ENCODE data around the gene MEIS3.
"Not testable (repeated sequence)": the region's sequence is repeated elsewhere in the genome, so short reads cannot be mapped to it uniquely, and the experiment has no call there.

Gene MEIS3

DNA sequence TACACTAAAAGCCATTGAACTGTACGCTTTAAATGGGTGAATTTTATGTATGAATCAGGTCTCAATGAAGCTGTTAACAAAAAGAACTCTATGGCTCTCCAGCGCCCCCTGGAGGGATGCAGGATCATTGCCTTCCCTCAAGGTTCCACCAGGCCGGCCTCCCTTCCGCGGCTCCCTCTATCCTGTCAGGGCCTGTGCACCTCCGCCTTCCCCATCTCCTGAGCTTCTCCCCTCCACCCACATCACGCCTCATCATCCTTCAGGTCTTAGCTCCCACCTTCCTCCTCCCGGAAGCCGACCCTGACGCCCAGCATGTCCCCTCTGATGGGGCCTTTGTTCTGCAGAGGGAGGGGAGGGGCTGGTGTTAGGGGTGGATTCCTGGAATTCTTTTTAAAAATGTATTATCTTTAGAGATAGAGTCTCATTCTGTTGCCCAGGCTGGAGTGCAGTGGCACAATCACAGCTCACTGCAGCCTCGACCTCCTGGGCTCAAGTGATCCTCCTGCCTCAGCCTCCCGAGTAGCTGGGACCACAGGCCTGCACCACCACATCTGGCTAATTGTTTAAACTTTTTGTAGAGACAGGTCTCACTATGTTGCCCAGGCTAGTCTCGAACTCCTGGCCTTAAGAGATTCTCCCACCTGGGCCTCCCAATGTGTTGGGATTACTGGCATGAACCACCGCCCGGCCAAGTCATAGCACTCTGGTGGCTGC lies 27.7 kb downstream of the MEIS3 start:
- no peak overlapping the region for H2BK5ac ChIP-seq (ENCODE audit: low read depth, low read length, poor library complexity, severe bottlenecking)
- H3K79me1 ChIP-seq (replicated peaks; ENCODE audit: low read length, poor library complexity, severe bottlenecking): no peaks in the 10 kb centered on the region
- no peak overlapping the region for H4K91ac ChIP-seq (ENCODE audit: low read length)
- H4K8ac ChIP-seq (ENCODE audit: low read length): no peak overlapping the region
- 41% methylated on average over 10 of the region's 15 CpGs for WGBS
- H3K9me3 ChIP-seq (ENCODE audit: control insufficient read depth, low read length): no peaks in the 10 kb centered on the region
- no peak overlapping the region for H2AK5ac ChIP-seq (ENCODE audit: low read length, severe bottlenecking)
- no peak overlapping the region for H3K23ac ChIP-seq (ENCODE audit: low read length in 2 of 2)
- H2AFZ ChIP-seq (ENCODE audit: low read depth, low read length): no peak overlapping the region
- H3K4me1 ChIP-seq (ENCODE audit: control insufficient read depth, insufficient read depth, low read depth, low read length): peaks cover 2% of the 10 kb centered on the region
- no peak overlapping the region for H3K4me2 ChIP-seq (ENCODE audit: low read length, poor library complexity, severe bottlenecking)
- no peak overlapping the region for H3K27ac ChIP-seq (ENCODE audit: low read length, poor library complexity, severe bottlenecking)
- no peak overlapping the region for H3K14ac ChIP-seq (ENCODE audit: low read length in 2 of 2)
- no peak overlapping the region for H3K4me3 ChIP-seq (ENCODE audit: insufficient read depth in 1 of 2, low read depth in 1 of 2, low read length in 2 of 2)
- no peak overlapping the region for H2BK12ac ChIP-seq (ENCODE audit: low read length in 2 of 2)
- no peak overlapping the region for H2BK15ac ChIP-seq (ENCODE audit: low read depth, poor library complexity, severe bottlenecking)
- H2BK120ac ChIP-seq (ENCODE audit: low read depth, low read length): no peak overlapping the region
- no peak overlapping the region for H3K18ac ChIP-seq (ENCODE audit: low read depth in 1 of 2, low read length in 2 of 2)
- peaks cover 5 to 10% of the 10 kb centered on the region in 2 experiments for H3K27me3 ChIP-seq (ENCODE audit: control insufficient read depth in 1 of 2, insufficient read depth in 1 of 2, low read length in 2 of 2)
- H3K9ac ChIP-seq (ENCODE audit: low read length): no peak overlapping the region
- no peak overlapping the region for H3K4ac ChIP-seq (ENCODE audit: low read depth in 1 of 2, low read length in 2 of 2)
- DNase-seq: peak; percentile 67
- H3K36me3 ChIP-seq (ENCODE audit: control insufficient read depth in 1 of 2, insufficient read depth in 2 of 2, low read depth in 1 of 2, low read length in 2 of 2): no peaks in the 10 kb centered on the region

DNA sequence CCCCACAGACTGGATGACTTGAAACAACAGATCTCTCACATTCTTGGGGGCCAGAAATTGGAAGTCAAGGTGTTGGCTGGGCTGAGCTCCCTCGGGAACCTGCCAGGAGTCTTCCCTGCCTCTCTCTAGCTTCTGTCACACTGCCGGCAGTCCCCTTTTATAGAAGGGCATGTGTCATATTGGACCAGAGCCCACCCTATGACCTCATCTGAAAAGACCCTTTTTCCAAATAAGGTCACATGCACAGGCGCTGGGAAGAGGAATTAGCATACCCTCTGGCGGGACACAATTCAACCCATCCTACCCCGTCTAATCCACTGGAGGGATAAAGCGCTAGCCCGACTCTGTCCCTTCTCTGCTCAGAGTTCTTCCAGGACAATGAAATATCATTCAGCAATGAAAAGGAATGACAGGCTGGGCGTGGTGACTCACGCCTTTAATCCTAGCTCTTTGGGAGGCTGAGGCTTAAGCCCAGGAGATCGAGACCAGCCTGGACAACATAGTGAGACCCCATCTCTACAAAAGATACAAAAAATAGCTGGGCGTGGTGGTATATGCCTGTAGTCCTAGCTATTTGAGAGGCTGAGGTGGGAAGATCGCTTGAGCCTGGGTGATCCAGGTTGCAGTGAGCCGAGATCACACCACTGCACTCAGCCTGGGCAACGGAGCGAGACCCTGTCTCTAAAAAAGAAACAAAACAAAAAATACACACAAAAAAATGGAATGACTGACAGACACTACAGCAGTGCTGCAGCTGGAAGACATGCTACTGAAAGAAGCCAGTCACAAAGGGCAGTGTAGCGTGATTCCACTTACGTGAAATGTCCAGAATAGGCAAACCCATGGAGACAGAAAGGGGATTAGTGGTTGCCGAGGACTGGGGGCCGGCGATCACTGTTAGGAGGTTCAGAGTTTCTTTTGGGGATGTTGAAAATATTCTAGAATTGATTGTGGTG lies 28.5 kb downstream of the MEIS3 start:
- Histone ChIP-seq H2BK12ac (ENCODE audit: low read length in 2 of 2) (no peak overlapping the region), H3K4me2 (ENCODE audit: low read length, poor library complexity, severe bottlenecking) (no peak overlapping the region), H3K4me3 (ENCODE audit: insufficient read depth in 1 of 2, low read depth in 1 of 2, low read length in 2 of 2) (no peak overlapping the region), H3K36me3 (ENCODE audit: control insufficient read depth in 1 of 2, insufficient read depth in 2 of 2, low read depth in 1 of 2, low read length in 2 of 2) (no peaks in the 10 kb centered on the region), H3K4me1 (ENCODE audit: control insufficient read depth, insufficient read depth, low read depth, low read length) (peaks cover 2% of the 10 kb centered on the region), H2BK5ac (ENCODE audit: low read depth, low read length, poor library complexity, severe bottlenecking) (no peak overlapping the region), H3K4ac (ENCODE audit: low read depth in 1 of 2, low read length in 2 of 2) (no peak overlapping the region), H2AFZ (ENCODE audit: low read depth, low read length) (no peak overlapping the region), H3K79me1 (replicated peaks; ENCODE audit: low read length, poor library complexity, severe bottlenecking) (no peaks in the 10 kb centered on the region), H3K23ac (ENCODE audit: low read length in 2 of 2) (no peak overlapping the region), H2AK5ac (ENCODE audit: low read length, severe bottlenecking) (no peak overlapping the region), H4K91ac (ENCODE audit: low read length) (no peak overlapping the region), H4K8ac (ENCODE audit: low read length) (no peak overlapping the region), H3K14ac (ENCODE audit: low read length in 2 of 2) (no peak overlapping the region), H3K9me3 (ENCODE audit: control insufficient read depth, low read length) (no peaks in the 10 kb centered on the region), H3K27ac (ENCODE audit: low read length, poor library complexity, severe bottlenecking) (no peak overlapping the region), H3K27me3 (ENCODE audit: control insufficient read depth in 1 of 2, insufficient read depth in 1 of 2, low read length in 2 of 2) (peaks cover 5 to 10% of the 10 kb centered on the region in 2 experiments), H2BK120ac (ENCODE audit: low read depth, low read length) (no peak overlapping the region), H2BK15ac (ENCODE audit: low read depth, poor library complexity, severe bottlenecking) (no peak overlapping the region), H3K9ac (ENCODE audit: low read length) (no peak overlapping the region), H3K18ac (ENCODE audit: low read depth in 1 of 2, low read length in 2 of 2) (no peak overlapping the region)
- DNase-seq: no peak
- whole genome bisulfite sequencing: 85% methylated on average over 16 of the region's 20 CpGs

DNA sequence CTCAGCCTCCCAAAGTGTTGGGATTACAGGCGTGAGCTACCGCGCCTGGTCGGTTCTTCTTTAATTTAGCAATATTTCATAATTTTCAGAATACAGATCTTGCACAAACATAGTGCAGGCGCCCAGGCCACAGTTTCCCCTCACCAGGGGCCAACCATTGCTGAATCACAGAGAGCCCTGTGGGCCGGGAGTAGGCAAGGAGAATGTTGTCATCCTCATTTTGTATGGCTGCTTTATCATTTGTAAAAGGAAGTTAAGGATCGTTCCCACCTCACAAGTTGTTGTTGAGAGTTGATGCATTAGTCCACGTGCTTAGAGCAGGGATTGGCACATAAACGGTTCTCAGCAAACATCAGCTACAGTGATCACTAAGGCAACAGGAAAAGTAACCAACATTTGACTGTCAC lies 30.2 kb downstream of the MEIS3 start:
- no peak for DNase-seq
- no peak overlapping the region for H2BK12ac ChIP-seq (ENCODE audit: low read length in 2 of 2)
- H3K4me1 ChIP-seq (ENCODE audit: control insufficient read depth, insufficient read depth, low read depth, low read length): peaks cover 2% of the 10 kb centered on the region
- no peak overlapping the region for H2BK120ac ChIP-seq (ENCODE audit: low read depth, low read length)
- no peak overlapping the region for H3K9ac ChIP-seq (ENCODE audit: low read length)
- no peak overlapping the region for H3K18ac ChIP-seq (ENCODE audit: low read depth in 1 of 2, low read length in 2 of 2)
- no peak overlapping the region for H2BK15ac ChIP-seq (ENCODE audit: low read depth, poor library complexity, severe bottlenecking)
- H3K36me3 ChIP-seq (ENCODE audit: control insufficient read depth in 1 of 2, insufficient read depth in 2 of 2, low read depth in 1 of 2, low read length in 2 of 2): no peaks in the 10 kb centered on the region
- no peak overlapping the region for H3K4me3 ChIP-seq (ENCODE audit: insufficient read depth in 1 of 2, low read depth in 1 of 2, low read length in 2 of 2)
- peaks cover 0 to 6% of the 10 kb centered on the region in 2 experiments for H3K27me3 ChIP-seq (ENCODE audit: control insufficient read depth in 1 of 2, insufficient read depth in 1 of 2, low read length in 2 of 2)
- no peak overlapping the region for H3K27ac ChIP-seq (ENCODE audit: low read length, poor library complexity, severe bottlenecking)
- no peak overlapping the region for H2AFZ ChIP-seq (ENCODE audit: low read depth, low read length)
- no peak overlapping the region for H3K14ac ChIP-seq (ENCODE audit: low read length in 2 of 2)
- H4K91ac ChIP-seq (ENCODE audit: low read length): no peak overlapping the region
- no peak overlapping the region for H3K4me2 ChIP-seq (ENCODE audit: low read length, poor library complexity, severe bottlenecking)
- WGBS: 87% methylated on average over 9 of the region's 9 CpGs
- H4K8ac ChIP-seq (ENCODE audit: low read length): no peak overlapping the region
- H2BK5ac ChIP-seq (ENCODE audit: low read depth, low read length, poor library complexity, severe bottlenecking): no peak overlapping the region
- H3K79me1 ChIP-seq (replicated peaks; ENCODE audit: low read length, poor library complexity, severe bottlenecking): no peaks in the 10 kb centered on the region
- no peak overlapping the region for H3K4ac ChIP-seq (ENCODE audit: low read depth in 1 of 2, low read length in 2 of 2)
- no peak overlapping the region for H3K23ac ChIP-seq (ENCODE audit: low read length in 2 of 2)
- H3K9me3 ChIP-seq (ENCODE audit: control insufficient read depth, low read length): no peaks in the 10 kb centered on the region
- no peak overlapping the region for H2AK5ac ChIP-seq (ENCODE audit: low read length, severe bottlenecking)

GRCh38 chr19:47388721-47389120 lies 30.6 kb downstream of the MEIS3 start:
- WGBS: 94% methylated on average over 4 of the region's 5 CpGs
- H2BK15ac ChIP-seq (ENCODE audit: low read depth, poor library complexity, severe bottlenecking): not testable (repeated sequence)

More at GRCh38 chr19:47388721-47389120, 30.6 kb downstream of the MEIS3 start:
- not testable (repeated sequence) for H2BK12ac ChIP-seq (ENCODE audit: low read length in 2 of 2); H3K4ac ChIP-seq (ENCODE audit: low read depth in 1 of 2, low read length in 2 of 2); H2BK5ac ChIP-seq (ENCODE audit: low read depth, low read length, poor library complexity, severe bottlenecking); H3K18ac ChIP-seq (ENCODE audit: low read depth in 1 of 2, low read length in 2 of 2); H4K8ac ChIP-seq (ENCODE audit: low read length); H3K4me1 ChIP-seq (ENCODE audit: control insufficient read depth, insufficient read depth, low read depth, low read length); H3K4me3 ChIP-seq (ENCODE audit: insufficient read depth in 1 of 2, low read depth in 1 of 2, low read length in 2 of 2); H3K4me2 ChIP-seq (ENCODE audit: low read length, poor library complexity, severe bottlenecking); H3K9ac ChIP-seq (ENCODE audit: low read length); H3K9me3 ChIP-seq (ENCODE audit: control insufficient read depth, low read length); H2AFZ ChIP-seq (ENCODE audit: low read depth, low read length); H3K27ac ChIP-seq (ENCODE audit: low read length, poor library complexity, severe bottlenecking); H3K27me3 ChIP-seq (ENCODE audit: control insufficient read depth in 1 of 2, insufficient read depth in 1 of 2, low read length in 2 of 2); DNase-seq; H4K91ac ChIP-seq (ENCODE audit: low read length); H3K36me3 ChIP-seq (ENCODE audit: control insufficient read depth in 1 of 2, insufficient read depth in 2 of 2, low read depth in 1 of 2, low read length in 2 of 2); H3K14ac ChIP-seq (ENCODE audit: low read length in 2 of 2); H3K23ac ChIP-seq (ENCODE audit: low read length in 2 of 2); H2BK120ac ChIP-seq (ENCODE audit: low read depth, low read length); H3K79me1 ChIP-seq (replicated peaks; ENCODE audit: low read length, poor library complexity, severe bottlenecking); H2AK5ac ChIP-seq (ENCODE audit: low read length, severe bottlenecking)

Measured in mesenchymal stem cell (in vitro differentiated cells and primary cell).